ENCODE data around the gene AMDHD1.

DNA sequence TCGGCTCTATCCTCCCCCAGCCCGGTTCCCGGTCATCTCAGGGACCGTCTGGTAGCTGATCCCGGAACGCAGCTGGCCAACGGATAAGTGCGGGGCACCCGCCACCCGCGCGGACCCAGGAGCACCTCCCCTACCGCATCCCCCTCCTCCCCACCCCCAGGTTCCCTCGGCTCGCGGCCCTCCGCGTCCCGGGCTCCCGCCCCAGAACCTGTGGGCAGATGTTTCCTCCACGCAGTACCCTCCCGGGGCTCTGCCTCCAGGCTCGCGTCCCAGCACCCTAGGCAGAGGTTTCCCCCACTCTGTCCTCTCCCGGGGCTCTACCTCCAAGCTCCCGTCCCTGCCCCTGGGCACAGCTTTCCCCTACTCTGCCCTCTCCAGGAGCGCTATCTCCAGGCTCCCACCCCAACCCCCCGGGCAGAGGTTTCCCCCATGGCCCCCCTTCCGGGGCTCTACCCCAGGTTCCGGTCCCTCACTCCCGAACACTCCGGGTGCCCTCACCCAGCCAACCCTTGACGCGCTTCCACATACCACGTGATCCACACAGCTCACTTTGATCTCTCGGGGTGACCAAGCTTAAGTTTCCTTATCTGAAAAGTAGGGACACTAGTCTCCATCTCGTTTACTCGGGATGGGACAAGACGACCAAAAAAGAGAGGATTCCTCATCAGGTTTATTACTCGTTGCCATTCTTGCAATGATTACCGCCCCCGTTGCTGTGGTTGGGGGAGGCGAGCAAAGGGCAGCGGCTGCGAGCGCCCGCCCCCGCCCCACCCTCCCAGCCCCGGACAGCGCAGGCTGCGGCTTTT, 404 bp upstream of the AMDHD1 start, which contains the start of gene CCDC38:
- TF ChIP-seq, protein P1, sequence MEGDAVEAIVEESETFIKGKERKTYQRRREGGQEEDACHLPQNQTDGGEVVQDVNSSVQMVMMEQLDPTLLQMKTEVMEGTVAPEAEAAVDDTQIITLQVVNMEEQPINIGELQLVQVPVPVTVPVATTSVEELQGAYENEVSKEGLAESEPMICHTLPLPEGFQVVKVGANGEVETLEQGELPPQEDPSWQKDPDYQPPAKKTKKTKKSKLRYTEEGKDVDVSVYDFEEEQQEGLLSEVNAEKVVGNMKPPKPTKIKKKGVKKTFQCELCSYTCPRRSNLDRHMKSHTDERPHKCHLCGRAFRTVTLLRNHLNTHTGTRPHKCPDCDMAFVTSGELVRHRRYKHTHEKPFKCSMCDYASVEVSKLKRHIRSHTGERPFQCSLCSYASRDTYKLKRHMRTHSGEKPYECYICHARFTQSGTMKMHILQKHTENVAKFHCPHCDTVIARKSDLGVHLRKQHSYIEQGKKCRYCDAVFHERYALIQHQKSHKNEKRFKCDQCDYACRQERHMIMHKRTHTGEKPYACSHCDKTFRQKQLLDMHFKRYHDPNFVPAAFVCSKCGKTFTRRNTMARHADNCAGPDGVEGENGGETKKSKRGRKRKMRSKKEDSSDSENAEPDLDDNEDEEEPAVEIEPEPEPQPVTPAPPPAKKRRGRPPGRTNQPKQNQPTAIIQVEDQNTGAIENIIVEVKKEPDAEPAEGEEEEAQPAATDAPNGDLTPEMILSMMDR (IDR thresholded peaks at IDR 0.05; ENCODE audit: low read depth, low read length): no peak
- peak; percentile 81 for TF ChIP-seq POLR2A (IDR thresholded peaks at IDR 0.05; ENCODE audit: extremely low read depth, insufficient read length)
- TF ChIP-seq, protein P2, sequence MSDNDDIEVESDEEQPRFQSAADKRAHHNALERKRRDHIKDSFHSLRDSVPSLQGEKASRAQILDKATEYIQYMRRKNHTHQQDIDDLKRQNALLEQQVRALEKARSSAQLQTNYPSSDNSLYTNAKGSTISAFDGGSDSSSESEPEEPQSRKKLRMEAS (IDR thresholded peaks at IDR 0.05; ENCODE audit: low read depth, low read length): peak; percentile 98

Measured in NB4 (cell line).